ENCODE data around the gene SP3.

SP3 gene

GRCh38 chr2:173965372-173966025, at the start of gene SP3:
Gene SP3 (minus strand): TSS chr2:173965373. CDS start chr2:173965171, 202 bp downstream.
- TF ChIP-seq CTCF (IDR thresholded peaks at IDR 0.05; ENCODE audit: borderline replicate concordance, control extremely low read depth, extremely low read depth, insufficient read depth, missing control alignments) = no peak
- in situ Hi-C loops (cut with MboI; ENCODE audit: low sequenced_read_pairs, unreplicated experiment) = no loop called here
- peak; percentile 99 for DNase-seq (ENCODE audit: low spot score)

GRCh38 chr2:174014699-174015070, 49.5 kb upstream of the SP3 start:
- TF ChIP-seq CTCF (IDR thresholded peaks at IDR 0.05; ENCODE audit: borderline replicate concordance, control extremely low read depth, extremely low read depth, insufficient read depth, missing control alignments) = no peak
- in situ Hi-C loops (cut with MboI; ENCODE audit: low sequenced_read_pairs, unreplicated experiment) = no loop called here
- no peak for DNase-seq (ENCODE audit: low spot score)

GRCh38 chr2:174014011-174014698, 49.0 kb upstream of the SP3 start:
- no peak for DNase-seq (ENCODE audit: low spot score)
- in situ Hi-C loops (cut with MboI; ENCODE audit: low sequenced_read_pairs, unreplicated experiment) = no loop called here
- TF ChIP-seq CTCF (IDR thresholded peaks at IDR 0.05; ENCODE audit: borderline replicate concordance, control extremely low read depth, extremely low read depth, insufficient read depth, missing control alignments) = no peak

GRCh38 chr2:174013315-174013751, 48.2 kb upstream of the SP3 start:
- in situ Hi-C loops (cut with MboI; ENCODE audit: low sequenced_read_pairs, unreplicated experiment) = no loop called here
- DNase-seq (ENCODE audit: low spot score) = no peak

GRCh38 chr2:174012347-174013314, 47.5 kb upstream of the SP3 start:
- in situ Hi-C loops (cut with MboI; ENCODE audit: low sequenced_read_pairs, unreplicated experiment) = no loop called here
- DNase-seq (ENCODE audit: low spot score) = peak; percentile 73

More at GRCh38 chr2:174013315-174013751, 48.2 kb upstream of the SP3 start:
- no peak for TF ChIP-seq CTCF (IDR thresholded peaks at IDR 0.05; ENCODE audit: borderline replicate concordance, control extremely low read depth, extremely low read depth, insufficient read depth, missing control alignments)

More at GRCh38 chr2:174012347-174013314, 47.5 kb upstream of the SP3 start:
- no peak for TF ChIP-seq CTCF (IDR thresholded peaks at IDR 0.05; ENCODE audit: borderline replicate concordance, control extremely low read depth, extremely low read depth, insufficient read depth, missing control alignments)
